IPS-15b (cell line): ENCODE data around the gene RNASET2.

Experiments
- H3K27me3 ChIP-seq: one replicate; pipeline ENCODE4 v1.6.1; 2013; ENCODE audit warnings: low read length; ENCODE audit not compliant: control insufficient read depth, insufficient read depth
- H3K36me3 ChIP-seq: one replicate; pipeline ENCODE4 v1.6.1; 2013; ENCODE audit warnings: low read length; ENCODE audit not compliant: control insufficient read depth, insufficient read depth
- H3K4me1 ChIP-seq: one replicate; pipeline ENCODE4 v1.6.1; 2013; ENCODE audit warnings: mild to moderate bottlenecking, low read length; ENCODE audit not compliant: control insufficient read depth, insufficient read depth
- H3K4me3 ChIP-seq: one replicate; pipeline ENCODE4 v1.5.1; 2013; ENCODE audit warnings: low read depth, low read length
- H3K9ac ChIP-seq: one replicate; pipeline ENCODE4 v1.6.1; 2013; ENCODE audit warnings: low read depth, mild to moderate bottlenecking, low read length
- H3K9me3 ChIP-seq: one replicate; pipeline ENCODE4 v1.6.1; 2013; ENCODE audit warnings: mild to moderate bottlenecking, low read length; ENCODE audit not compliant: control insufficient read depth, insufficient read depth

RNASET2 gene

DNA sequence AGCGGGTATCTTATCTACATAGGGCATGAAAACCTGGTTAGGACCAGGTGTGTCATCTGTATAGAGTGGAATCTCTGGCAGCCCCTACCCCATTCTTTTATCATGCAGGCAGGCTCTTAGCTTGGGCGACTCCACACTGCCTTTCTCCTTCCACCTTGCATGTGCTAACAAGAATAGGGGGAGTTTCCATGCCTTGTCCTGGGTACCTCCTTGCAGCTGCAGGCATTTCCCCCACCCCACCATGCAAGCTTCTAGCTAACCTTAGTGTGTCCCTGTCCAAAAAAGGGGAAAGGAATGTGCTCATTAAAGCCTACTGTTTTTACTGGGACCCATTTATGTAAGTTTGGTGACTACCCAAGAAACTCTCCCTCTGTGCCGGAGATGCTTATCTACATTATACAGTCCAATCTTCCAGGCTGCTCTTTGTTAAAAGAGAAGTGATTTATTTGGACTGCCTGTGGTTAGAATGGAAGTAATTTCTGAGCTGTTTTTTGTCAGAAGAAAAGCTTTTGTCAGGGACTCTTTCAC, 32.4 kb upstream of the RNASET2 start:
- Histone ChIP-seq H3K9ac (no peak overlapping the region), H3K9me3 (no peaks in the 10 kb centered on the region), H3K4me1 (peaks cover 13% of the 10 kb centered on the region), H3K36me3 (peaks cover 6% of the 10 kb centered on the region), H3K27me3 (no peaks in the 10 kb centered on the region), H3K4me3 (no peak overlapping the region)

DNA sequence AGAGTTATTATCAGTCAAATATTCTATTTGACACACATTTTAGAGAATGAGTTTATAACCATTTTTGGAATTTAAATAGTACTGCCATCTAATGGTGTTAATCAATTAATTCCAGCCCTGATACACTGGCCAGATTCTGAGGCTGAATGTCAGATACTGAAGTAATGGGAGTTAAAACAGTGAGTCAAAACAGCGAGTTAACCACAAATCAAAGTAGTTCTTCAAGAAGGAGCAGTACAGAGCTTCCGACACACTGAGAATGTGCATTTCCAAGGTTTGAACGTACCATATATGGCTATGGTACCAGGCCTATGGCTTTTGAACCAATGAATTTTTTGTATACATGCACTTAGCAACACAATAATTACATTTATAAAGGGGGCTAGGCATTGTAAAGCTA, 31.6 kb upstream of the RNASET2 start:
- H3K9ac ChIP-seq: no peak overlapping the region

GRCh38 chr6:166987448-166987847, 31.1 kb upstream of the RNASET2 start:
- Histone ChIP-seq H3K27me3 (no peaks in the 10 kb centered on the region), H3K9ac (no peak overlapping the region), H3K4me1 (peaks cover 13% of the 10 kb centered on the region), H3K4me3 (no peak overlapping the region), H3K36me3 (peaks cover 6% of the 10 kb centered on the region), H3K9me3 (no peaks in the 10 kb centered on the region)

More for the DNA sequence above, 31.6 kb upstream of the RNASET2 start:
- no peak overlapping the region for H3K4me3 ChIP-seq
- H3K27me3 ChIP-seq: no peaks in the 10 kb centered on the region
- H3K36me3 ChIP-seq: peaks cover 6% of the 10 kb centered on the region
- no peaks in the 10 kb centered on the region for H3K9me3 ChIP-seq
- H3K4me1 ChIP-seq: peaks cover 13% of the 10 kb centered on the region

- no peaks in the 10 kb centered on the region for H3K9me3 ChIP-seq
- H3K27me3 ChIP-seq: no peaks in the 10 kb centered on the region
- H3K4me3 ChIP-seq: no peak overlapping the region
- H3K4me1 ChIP-seq: no peaks in the 10 kb centered on the region
- H3K36me3 ChIP-seq: peaks cover 3% of the 10 kb centered on the region
- H3K9ac ChIP-seq: no peak overlapping the region
These were observed 24.4 kb upstream of the RNASET2 start for GRCh38 chr6:166980738-166981137.

- peaks cover 3% of the 10 kb centered on the region for H3K36me3 ChIP-seq
- H3K9ac ChIP-seq: no peak overlapping the region
- H3K4me3 ChIP-seq: no peak overlapping the region
- H3K9me3 ChIP-seq: no peaks in the 10 kb centered on the region
- no peaks in the 10 kb centered on the region for H3K4me1 ChIP-seq
- no peaks in the 10 kb centered on the region for H3K27me3 ChIP-seq
These were observed 21.5 kb upstream of the RNASET2 start for GRCh38 chr6:166977621-166978525.

DNA sequence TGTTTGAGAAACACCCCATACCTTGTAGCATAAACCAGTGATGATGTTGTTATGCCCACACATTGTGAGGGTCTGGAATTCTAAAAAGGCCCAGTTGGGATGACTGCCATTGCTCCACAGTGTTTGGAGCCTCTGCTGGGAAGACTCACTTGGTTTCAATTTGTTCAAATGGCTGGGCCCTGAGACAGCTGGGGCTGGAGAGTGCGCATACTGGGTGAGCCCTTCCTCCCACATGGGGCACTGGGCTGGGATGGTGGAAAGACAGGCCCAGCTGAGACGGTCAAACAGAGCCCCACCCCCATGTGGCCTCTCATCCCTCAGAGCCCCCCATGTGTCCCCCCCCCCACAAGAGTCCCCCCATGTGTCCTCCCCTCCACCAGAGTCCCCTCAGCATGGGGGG, 20.3 kb upstream of the RNASET2 start:
- Histone ChIP-seq H3K9ac (no peak overlapping the region), H3K9me3 (no peaks in the 10 kb centered on the region), H3K4me1 (no peaks in the 10 kb centered on the region), H3K36me3 (peaks cover 3% of the 10 kb centered on the region), H3K4me3 (no peak overlapping the region), H3K27me3 (no peaks in the 10 kb centered on the region)

GRCh38 chr6:166972101-166972500, 15.8 kb upstream of the RNASET2 start:
- no peak overlapping the region for H3K9ac ChIP-seq
- no peak overlapping the region for H3K4me3 ChIP-seq
- H3K27me3 ChIP-seq: no peaks in the 10 kb centered on the region
- H3K9me3 ChIP-seq: peaks cover 2% of the 10 kb centered on the region
- no peaks in the 10 kb centered on the region for H3K4me1 ChIP-seq
- no peaks in the 10 kb centered on the region for H3K36me3 ChIP-seq

GRCh38 chr6:166971271-166971670, 14.9 kb upstream of the RNASET2 start:
- no peaks in the 10 kb centered on the region for H3K4me1 ChIP-seq
- no peaks in the 10 kb centered on the region for H3K36me3 ChIP-seq
- H3K9ac ChIP-seq: no peak overlapping the region
- H3K27me3 ChIP-seq: no peaks in the 10 kb centered on the region
- H3K4me3 ChIP-seq: no peak overlapping the region
- peaks cover 6% of the 10 kb centered on the region for H3K9me3 ChIP-seq

GRCh38 chr6:166970776-166971175, 14.4 kb upstream of the RNASET2 start:
- Histone ChIP-seq H3K4me1 (no peaks in the 10 kb centered on the region), H3K4me3 (no peak overlapping the region), H3K36me3 (no peaks in the 10 kb centered on the region), H3K9me3 (peaks cover 6% of the 10 kb centered on the region), H3K9ac (no peak overlapping the region), H3K27me3 (no peaks in the 10 kb centered on the region)

DNA sequence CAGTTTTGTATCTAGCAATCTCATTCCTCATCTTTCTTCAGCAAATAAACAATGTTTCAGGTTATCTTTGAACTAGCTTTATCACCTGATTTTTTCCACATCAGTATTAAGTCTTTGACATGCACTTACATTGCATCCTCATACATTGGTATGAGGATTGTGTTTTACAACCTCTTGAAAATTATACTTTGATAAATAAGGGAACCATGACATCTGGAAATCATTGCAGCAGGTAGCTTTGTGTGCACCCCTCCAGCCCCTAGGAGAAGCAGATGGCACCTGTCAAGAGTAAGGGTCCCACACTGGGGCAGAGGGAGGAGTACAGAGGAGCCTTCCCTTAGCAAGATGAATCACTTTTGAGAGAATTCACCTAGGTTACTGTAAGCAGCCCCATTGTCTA, 13.7 kb upstream of the RNASET2 start:
- Histone ChIP-seq H3K4me3 (no peak overlapping the region), H3K36me3 (no peaks in the 10 kb centered on the region), H3K9me3 (peaks cover 6% of the 10 kb centered on the region), H3K4me1 (no peaks in the 10 kb centered on the region), H3K9ac (no peak overlapping the region), H3K27me3 (no peaks in the 10 kb centered on the region)

DNA sequence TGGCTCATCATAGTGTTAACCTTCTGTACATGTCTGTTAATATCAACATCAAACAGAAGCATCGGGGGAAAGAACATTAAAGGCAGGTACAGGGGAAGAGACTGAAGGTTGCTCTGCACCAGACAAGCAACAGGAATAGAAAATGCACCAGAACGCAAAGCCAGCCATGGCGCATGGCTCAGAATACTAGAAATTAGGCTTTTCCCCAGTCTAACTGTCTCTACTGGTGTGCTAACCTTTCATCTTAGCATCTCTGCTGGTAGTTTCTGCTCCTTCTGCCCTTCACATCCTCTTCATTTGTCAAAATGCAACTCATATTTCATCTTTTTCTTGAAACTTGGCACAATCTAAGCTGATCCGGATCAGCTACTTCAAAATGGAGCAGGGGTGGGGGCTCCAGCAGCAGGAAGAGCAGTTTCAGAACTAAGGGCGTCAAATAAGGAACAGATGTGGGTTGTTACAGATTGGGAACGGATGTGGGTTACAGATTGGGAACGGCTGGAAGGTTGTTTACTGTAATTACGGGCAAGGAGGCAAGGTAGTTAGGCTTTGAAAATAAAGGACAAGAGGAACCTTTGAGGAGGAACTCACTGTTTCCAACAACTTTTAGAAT, 13.1 kb upstream of the RNASET2 start:
- Histone ChIP-seq H3K9ac (no peak overlapping the region), H3K4me3 (no peak overlapping the region)

GRCh38 chr6:166966268-166966667, 9.9 kb upstream of the RNASET2 start:
- no peaks in the 10 kb centered on the region for H3K27me3 ChIP-seq
- H3K9me3 ChIP-seq: peaks cover 6% of the 10 kb centered on the region
- no peak overlapping the region for H3K4me3 ChIP-seq
- no peak overlapping the region for H3K9ac ChIP-seq
- H3K36me3 ChIP-seq: no peaks in the 10 kb centered on the region
- H3K4me1 ChIP-seq: no peaks in the 10 kb centered on the region

More for the DNA sequence above, 13.1 kb upstream of the RNASET2 start:
- H3K27me3 ChIP-seq: no peaks in the 10 kb centered on the region
- H3K36me3 ChIP-seq: no peaks in the 10 kb centered on the region
- H3K9me3 ChIP-seq: peaks cover 6% of the 10 kb centered on the region
- H3K4me1 ChIP-seq: no peaks in the 10 kb centered on the region
